Measurements from ENCODE around the gene MRTFA.

The MRTFA gene

DNA sequence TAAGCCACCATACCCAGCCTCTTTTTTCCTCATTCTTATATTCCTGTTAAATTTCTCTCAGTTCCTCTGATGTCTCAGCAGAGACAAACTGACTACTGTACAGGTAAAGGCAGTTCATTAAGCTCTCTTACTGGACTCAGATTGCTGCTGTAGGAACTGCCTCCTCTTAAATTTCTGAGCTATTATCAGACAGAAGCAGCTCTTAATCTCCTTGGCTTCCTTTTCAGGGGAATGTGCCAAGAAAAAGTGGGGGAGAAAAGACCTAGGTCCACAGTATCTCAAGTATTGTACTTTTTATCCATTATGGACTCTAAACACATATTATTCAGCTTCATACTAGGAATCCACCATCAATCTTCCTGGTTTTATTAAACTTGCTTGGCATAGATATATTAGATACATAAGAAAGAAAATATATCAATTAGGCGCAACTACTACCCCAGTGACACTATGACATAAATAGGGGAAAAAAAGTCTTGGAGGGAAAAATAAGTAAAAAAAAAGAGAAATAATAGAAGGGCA lies 26.1 kb downstream of the MRTFA start:
- DNase-seq (ENCODE audit: low read depth, low spot score), result no peak
- in situ Hi-C loops (cut with HindIII; ENCODE audit: low sequenced_read_pairs), result no loop called here
- TF ChIP-seq, protein P1, sequence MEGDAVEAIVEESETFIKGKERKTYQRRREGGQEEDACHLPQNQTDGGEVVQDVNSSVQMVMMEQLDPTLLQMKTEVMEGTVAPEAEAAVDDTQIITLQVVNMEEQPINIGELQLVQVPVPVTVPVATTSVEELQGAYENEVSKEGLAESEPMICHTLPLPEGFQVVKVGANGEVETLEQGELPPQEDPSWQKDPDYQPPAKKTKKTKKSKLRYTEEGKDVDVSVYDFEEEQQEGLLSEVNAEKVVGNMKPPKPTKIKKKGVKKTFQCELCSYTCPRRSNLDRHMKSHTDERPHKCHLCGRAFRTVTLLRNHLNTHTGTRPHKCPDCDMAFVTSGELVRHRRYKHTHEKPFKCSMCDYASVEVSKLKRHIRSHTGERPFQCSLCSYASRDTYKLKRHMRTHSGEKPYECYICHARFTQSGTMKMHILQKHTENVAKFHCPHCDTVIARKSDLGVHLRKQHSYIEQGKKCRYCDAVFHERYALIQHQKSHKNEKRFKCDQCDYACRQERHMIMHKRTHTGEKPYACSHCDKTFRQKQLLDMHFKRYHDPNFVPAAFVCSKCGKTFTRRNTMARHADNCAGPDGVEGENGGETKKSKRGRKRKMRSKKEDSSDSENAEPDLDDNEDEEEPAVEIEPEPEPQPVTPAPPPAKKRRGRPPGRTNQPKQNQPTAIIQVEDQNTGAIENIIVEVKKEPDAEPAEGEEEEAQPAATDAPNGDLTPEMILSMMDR (IDR thresholded peaks at IDR 0.05; ENCODE audit: low read depth, low read length), result no peak
- no peak overlapping the region for H3K4me3 ChIP-seq (ENCODE audit: low read depth, low read length)

DNA sequence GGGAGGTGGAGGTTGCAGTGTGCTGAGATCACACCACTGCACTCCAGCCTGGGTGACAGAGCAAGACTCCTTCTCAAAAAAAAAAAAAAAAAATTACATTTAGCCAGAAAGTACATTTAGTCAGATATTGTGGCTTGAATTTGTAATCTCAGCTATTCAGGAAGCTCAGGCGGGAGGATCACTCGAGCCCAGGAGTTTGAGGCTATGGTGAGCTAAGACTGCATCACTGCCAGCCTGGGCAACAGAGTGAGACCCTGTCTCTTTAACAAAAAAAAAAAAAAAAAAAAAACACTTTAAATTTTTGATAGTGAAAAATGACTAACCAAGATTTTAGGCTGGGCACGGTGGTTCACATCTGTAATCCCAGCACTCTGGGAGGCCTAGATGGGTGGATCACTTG lies 27.3 kb downstream of the MRTFA start:
- DNase-seq (ENCODE audit: low read depth, low spot score), result no peak
- in situ Hi-C loops (cut with HindIII; ENCODE audit: low sequenced_read_pairs), result no loop called here
- TF ChIP-seq, protein P1 (IDR thresholded peaks at IDR 0.05; ENCODE audit: low read depth, low read length), result no peak
- no peak overlapping the region for H3K4me3 ChIP-seq (ENCODE audit: low read depth, low read length)

DNA sequence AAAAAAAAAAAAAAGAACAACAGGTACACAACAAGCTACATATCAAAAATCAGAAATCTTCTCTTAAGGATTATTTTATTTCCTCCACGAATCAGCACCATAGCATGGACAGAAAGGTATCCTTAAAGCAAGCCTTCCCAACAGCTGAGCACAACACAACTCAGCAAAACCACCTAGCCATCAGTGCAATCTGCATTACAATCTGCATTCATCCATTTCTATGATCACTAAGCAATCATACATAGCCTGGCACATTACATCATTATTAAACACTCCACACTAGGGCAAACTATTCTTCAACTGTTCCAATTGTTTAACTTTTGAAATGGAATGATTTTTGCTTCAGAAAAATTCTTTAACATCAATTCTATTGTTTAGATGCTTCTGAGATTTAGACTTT lies 29.0 kb downstream of the MRTFA start:
- in situ Hi-C loops (cut with HindIII; ENCODE audit: low sequenced_read_pairs), result no loop called here
- no peak for DNase-seq (ENCODE audit: low read depth, low spot score)
- H3K4me3 ChIP-seq (ENCODE audit: low read depth, low read length), result no peak overlapping the region
- TF ChIP-seq, protein P1 (IDR thresholded peaks at IDR 0.05; ENCODE audit: low read depth, low read length), result no peak

DNA sequence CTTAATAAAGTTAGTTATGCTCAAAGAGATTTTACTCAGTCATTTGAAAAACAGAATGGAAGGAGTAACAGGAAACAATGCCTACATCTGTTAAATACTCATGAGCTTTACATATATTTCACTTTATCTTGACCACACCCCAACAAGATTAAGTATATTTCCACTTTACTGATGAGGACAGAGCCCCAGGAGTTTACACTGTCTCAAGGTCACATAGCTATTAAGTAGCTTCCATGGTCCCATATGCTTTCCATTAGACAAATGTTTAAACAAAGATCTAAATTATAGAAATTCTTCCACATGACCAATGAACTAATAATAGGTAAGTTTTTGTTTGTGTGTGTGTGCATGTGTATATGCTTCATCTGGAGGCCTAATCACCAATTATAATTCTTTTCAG lies 30.2 kb downstream of the MRTFA start:
- no peak for DNase-seq (ENCODE audit: low read depth, low spot score)
- in situ Hi-C loops (cut with HindIII; ENCODE audit: low sequenced_read_pairs), result no loop called here
- TF ChIP-seq, protein P1 (IDR thresholded peaks at IDR 0.05; ENCODE audit: low read depth, low read length), result no peak
- H3K4me3 ChIP-seq (ENCODE audit: low read depth, low read length), result no peak overlapping the region

DNA sequence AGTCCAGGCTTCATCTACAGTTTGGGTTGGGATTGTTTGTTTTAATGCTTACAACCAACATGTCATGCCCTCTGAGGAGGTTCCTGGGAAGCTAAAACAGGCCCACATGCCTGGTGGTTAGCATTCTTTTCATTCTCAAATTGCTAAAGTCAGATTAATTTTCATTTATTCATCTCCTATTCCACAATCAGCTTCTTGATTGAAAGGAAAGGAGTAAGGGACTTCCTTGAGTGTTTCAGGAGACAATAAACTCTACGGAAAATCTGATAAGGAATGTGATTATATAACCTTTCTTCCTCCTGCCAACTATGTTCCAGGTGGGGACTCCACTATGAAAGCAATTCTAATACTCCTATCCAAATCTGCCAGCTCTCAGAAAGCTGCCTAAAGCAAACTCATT lies 30.8 kb downstream of the MRTFA start:
- in situ Hi-C loops (cut with HindIII; ENCODE audit: low sequenced_read_pairs), result no loop called here
- no peak overlapping the region for H3K4me3 ChIP-seq (ENCODE audit: low read depth, low read length)
- DNase-seq (ENCODE audit: low read depth, low spot score), result peak; percentile 28
- TF ChIP-seq, protein P1 (IDR thresholded peaks at IDR 0.05; ENCODE audit: low read depth, low read length), result no peak

DNA sequence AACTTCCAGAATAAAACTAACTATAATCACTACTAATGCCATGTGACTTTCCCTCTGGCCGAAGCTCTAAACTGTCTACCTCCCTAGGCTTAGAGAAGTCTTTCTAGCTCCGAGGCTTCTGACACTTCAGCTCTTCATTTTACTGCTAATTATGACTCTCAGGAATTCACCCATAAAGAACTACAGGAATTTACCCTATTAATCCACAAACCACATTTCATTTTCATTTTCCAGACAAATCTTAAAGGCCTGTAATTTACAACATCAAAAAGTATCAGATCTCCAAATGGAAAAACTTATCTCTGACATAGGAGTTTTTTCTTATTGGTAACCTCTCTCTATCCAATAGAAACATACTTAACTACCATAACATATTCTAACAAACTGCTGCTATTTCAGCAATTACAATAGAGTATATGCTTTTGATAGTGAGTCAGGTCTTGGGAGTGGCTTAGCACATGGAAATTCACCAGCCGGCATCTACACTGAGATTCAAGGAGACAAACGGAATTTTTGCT lies 33.4 kb downstream of the MRTFA start:
- TF ChIP-seq, protein P1 (IDR thresholded peaks at IDR 0.05; ENCODE audit: low read depth, low read length), result no peak
- H3K4me3 ChIP-seq (ENCODE audit: low read depth, low read length), result no peak overlapping the region
- in situ Hi-C loops (cut with HindIII; ENCODE audit: low sequenced_read_pairs), result no loop called here
- peak; percentile 75 for DNase-seq (ENCODE audit: low read depth, low spot score)

Data from astrocyte of the spinal cord (primary cell).